ENCODE data around the gene POU2F3.

Gene POU2F3

DNA sequence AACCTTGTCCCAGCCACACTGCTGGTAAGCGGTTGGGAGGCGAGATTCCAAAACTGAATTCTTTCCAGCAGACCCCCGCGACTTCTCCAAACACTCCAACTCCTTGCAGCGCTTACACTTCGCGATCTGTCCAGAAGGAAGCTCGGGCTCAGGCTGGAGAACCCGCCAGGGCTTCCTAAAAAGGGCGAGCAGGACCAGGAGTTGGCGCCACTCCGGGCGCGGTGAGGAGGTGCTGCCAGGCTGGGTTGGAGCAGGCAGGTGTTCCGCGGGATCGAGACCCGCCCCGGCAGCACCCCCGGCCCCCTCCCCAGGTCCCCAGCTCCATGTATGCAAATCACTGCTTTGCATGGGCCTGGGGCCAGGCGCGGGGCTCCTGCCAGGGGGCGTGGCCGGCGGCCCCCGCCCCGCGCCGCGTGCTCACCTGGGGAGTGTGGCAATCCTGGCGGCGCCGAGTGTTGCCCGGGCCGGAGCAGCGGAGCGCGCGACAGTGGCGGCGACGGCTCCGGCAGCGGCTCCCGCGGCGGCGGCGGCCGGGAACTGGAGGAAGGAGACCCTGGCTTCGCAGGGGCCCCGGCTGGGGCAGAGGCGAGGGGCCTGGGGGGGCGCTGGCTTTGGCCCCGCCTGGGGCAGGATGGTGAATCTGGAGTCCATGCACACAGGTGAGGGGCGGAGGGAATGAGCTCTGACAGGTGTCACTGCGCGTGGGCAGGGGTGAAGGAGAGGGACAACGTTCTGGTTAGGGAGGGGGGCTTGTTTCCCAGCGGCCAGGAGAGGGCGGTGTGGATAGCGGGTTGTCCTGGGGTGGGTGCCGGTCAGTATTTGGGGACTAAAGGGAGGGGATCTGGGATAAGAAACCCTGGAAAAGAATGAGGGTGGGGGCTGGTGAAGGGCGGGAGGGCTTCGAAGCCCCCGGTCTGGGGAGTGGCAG, at the start of gene POU2F3:
Gene POU2F3 (plus strand): TSS at position 428 of the 928 bp plus-strand sequence. CDS start 204 bp downstream, at position 632.
- TF ChIP-seq GATA1 (IDR thresholded peaks at IDR 0.05; ENCODE audit: low read depth, low read length) (no peak), POLR2A (IDR thresholded peaks at IDR 0.05; ENCODE audit: low read length) (no peak)
- DNase-seq = no peak

DNA sequence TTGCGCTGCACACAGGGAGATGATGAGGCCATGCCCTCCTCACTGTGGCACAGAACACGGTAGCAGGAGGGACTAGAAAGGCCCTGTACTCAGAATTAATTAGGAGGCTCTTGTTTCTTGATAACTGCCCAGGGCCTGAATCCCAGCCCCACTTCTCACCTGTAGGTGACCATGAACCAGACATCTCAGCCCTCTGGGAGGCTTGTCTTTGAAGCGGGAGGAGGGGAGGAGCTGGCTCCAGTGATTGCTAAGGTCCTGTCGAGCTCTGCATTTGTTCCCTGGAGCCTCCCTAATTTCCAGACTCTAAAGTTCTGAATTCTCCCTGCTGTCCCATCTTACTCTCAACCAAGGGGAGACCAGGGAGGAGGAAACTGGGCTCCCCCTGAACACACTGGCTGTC, 48.9 kb upstream of the POU2F3 start:
- no peak for TF ChIP-seq POLR2A (IDR thresholded peaks at IDR 0.05; ENCODE audit: low read length)
- TF ChIP-seq GATA1 (IDR thresholded peaks at IDR 0.05; ENCODE audit: low read depth, low read length) = no peak
- no peak for DNase-seq

DNA sequence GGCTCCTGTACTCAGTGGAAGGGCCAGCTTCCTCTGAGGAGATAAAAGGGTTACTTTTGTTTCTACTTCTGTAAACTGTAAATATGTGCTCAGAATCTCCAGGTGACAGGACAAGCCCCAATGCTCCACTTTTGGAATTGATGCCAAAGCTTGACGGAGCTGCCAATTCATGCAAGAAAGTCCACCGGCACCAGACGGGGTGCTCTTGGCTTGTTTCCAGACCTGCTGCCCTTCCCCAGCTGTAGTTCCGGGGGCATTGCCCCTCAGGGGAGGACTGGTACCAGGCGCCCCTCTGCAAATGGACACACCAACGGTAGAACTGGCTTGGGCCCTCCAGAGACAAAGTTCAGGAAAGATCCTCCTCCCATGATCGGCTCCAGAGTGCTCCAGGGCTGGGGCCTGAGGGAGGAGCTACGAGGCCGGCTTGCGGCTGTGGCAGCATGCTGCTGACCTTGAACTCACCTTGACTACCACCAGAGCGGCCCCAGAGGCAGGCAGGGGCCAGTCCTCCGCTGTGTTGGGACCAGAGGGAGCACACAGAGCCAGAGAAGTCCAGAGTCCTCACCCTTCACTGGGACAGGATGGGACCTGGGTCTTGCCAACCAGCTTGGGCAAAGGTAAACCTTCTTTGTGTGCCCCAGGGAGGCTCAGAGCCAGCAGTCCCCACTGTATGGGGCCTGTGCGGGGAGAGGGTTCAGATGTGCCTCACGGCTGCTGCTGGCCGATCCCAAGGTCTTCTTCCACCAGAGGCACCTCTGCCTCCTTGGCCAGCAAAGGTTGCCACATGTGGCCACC, 46.9 kb upstream of the POU2F3 start:
- no peak for DNase-seq
- TF ChIP-seq GATA1 (IDR thresholded peaks at IDR 0.05; ENCODE audit: low read depth, low read length) (no peak), POLR2A (IDR thresholded peaks at IDR 0.05; ENCODE audit: low read length) (no peak)

GRCh38 chr11:120194166-120194565, 45.8 kb upstream of the POU2F3 start:
- TF ChIP-seq POLR2A (IDR thresholded peaks at IDR 0.05; ENCODE audit: low read length) (no peak), GATA1 (IDR thresholded peaks at IDR 0.05; ENCODE audit: low read depth, low read length) (no peak)
- DNase-seq = no peak

GRCh38 chr11:120195601-120196320, 44.2 kb upstream of the POU2F3 start:
- TF ChIP-seq GATA1 (IDR thresholded peaks at IDR 0.05; ENCODE audit: low read depth, low read length) (no peak), POLR2A (IDR thresholded peaks at IDR 0.05; ENCODE audit: low read length) (no peak)
- DNase-seq = no peak

- no peak for DNase-seq
- no peak for TF ChIP-seq GATA1 (IDR thresholded peaks at IDR 0.05; ENCODE audit: low read depth, low read length)
- no peak for TF ChIP-seq POLR2A (IDR thresholded peaks at IDR 0.05; ENCODE audit: low read length)
Observed at GRCh38 chr11:120196826-120197225, 43.1 kb upstream of the POU2F3 start.

DNA sequence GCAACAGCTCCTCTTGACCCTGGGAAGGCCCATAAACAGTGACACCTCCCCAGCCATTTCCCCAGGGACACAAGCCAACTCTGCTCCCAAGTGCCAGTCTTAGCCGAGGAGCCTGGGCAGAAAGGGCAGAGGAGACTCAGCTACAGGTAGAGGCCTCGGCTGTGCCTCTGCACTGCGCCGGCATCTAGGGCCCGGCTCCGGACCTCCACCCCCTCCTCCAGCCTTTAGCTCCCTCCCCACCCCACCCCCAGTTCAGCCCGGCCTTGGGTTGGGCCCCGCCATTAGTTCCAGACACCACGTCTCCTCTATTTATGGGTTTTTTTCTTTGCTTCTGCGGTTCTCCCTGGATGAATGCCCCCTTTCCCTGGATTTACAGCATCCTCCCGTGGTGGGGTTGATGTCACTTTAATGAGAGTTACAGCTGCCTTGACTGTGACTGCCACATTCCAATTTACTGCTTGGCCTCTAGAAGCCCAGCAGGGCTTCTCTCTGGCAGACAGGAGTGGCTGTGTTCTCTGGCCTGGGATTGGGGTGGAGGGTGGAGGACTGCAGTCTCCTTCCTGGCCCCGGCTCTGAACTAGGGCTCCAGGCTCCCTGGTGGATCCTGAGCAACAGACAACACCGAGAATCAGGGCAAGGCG, 42.6 kb upstream of the POU2F3 start:
- no peak for DNase-seq

DNA sequence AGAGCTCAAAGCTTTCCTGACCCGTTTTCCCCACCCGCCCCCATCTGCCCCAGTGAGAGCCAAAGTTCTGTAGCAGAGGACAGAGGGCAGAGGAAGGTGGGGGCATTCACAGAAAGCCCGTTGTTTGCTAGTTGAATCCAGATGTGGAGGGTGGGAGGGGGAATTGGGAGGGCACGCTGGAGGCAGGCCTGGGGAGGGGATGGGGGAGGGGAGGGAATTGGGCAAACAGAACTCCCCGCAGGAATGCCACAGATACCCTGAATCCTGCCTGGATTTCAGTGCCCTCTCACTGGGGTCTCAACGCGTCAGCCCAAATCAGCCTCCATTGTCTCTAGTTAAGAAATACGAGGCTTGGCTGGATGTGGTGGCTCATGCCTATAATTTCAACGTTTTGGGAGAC, 42.0 kb upstream of the POU2F3 start:
- no peak for TF ChIP-seq GATA1 (IDR thresholded peaks at IDR 0.05; ENCODE audit: low read depth, low read length)
- TF ChIP-seq POLR2A (IDR thresholded peaks at IDR 0.05; ENCODE audit: low read length) = no peak
- DNase-seq = no peak

More for the DNA sequence above, 42.6 kb upstream of the POU2F3 start:
- TF ChIP-seq GATA1 (IDR thresholded peaks at IDR 0.05; ENCODE audit: low read depth, low read length) = no peak
- TF ChIP-seq POLR2A (IDR thresholded peaks at IDR 0.05; ENCODE audit: low read length) = no peak

DNA sequence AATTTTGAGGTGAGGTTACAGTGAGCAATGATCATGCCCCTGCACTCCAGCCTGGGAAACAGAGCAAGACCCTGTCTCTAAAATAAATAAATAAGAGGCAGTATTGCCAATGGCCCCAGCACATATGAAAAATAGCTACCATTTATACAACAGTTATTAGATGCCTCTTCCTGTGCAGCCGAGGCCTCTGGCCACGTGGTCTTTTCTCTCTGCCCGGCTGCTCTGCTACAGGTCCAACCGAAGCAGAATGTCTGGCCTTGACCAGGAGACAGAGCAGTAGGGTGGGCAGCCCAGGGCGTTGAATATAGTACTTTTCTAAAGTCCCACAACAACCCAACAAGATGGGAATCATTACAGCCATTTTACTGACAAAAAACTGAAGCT, 41.5 kb upstream of the POU2F3 start:
- no peak for DNase-seq
- no peak for TF ChIP-seq POLR2A (IDR thresholded peaks at IDR 0.05; ENCODE audit: low read length)
- no peak for TF ChIP-seq GATA1 (IDR thresholded peaks at IDR 0.05; ENCODE audit: low read depth, low read length)

DNA sequence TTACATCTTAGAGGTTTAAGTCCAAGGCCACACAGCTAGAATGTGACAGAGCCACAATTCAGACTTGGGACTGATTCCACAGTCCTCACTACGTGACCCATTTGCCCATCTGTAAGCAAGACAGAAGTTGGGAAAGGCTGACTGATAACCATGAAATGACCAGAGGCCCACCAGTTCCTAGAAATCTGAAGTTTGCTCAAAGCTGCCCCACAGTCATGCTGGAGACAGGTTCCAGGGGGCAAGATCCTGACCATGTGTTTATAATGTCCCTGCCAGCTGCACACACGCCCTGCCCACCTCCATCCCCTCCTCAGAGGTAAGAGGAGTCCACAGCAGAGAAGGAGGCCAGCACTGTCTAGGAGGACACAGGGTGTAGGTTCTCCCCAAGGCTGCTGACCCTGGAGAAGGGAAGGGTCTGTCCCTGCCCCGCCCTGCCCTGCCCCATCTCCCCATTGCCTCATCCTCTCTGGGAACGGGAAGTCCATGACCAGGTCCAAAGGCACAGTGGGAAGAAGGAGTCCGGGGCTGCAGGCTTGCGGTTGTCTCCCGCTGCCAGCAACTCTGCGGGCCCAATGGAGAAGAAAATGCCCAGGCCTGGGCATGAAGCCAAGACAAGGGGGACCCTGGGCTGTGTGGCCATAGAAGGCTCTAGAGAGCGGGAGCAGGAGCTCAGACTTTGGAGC, 41.0 kb upstream of the POU2F3 start:
- TF ChIP-seq POLR2A (IDR thresholded peaks at IDR 0.05; ENCODE audit: low read length) = no peak
- no peak for TF ChIP-seq GATA1 (IDR thresholded peaks at IDR 0.05; ENCODE audit: low read depth, low read length)
- no peak for DNase-seq

DNA sequence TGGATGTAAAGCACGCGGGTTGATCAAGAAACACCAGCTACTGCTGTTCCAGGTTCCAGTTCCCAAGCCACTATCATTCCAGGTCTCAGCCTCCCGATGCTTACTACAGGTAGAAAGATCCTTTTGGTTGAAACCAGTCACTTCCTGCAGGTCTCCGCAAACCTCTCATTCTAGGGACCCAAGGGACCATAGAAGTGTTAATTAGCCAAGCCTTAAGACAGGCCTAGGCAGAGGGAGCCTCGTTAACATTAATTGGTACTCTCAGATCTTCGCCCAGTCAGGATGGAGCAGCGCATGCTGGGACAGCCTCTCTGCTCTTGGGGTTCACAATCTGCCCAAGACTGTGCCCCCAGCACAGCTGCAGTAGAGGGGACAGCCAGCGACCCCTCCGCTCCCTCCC, 40.3 kb upstream of the POU2F3 start:
- TF ChIP-seq POLR2A (IDR thresholded peaks at IDR 0.05; ENCODE audit: low read length) (no peak), GATA1 (IDR thresholded peaks at IDR 0.05; ENCODE audit: low read depth, low read length) (no peak)
- no peak for DNase-seq

- TF ChIP-seq POLR2A (IDR thresholded peaks at IDR 0.05; ENCODE audit: low read length) = no peak
- no peak for TF ChIP-seq GATA1 (IDR thresholded peaks at IDR 0.05; ENCODE audit: low read depth, low read length)
- DNase-seq = no peak
Observed at GRCh38 chr11:120200677-120201076, 39.3 kb upstream of the POU2F3 start.

GRCh38 chr11:120201653-120202052, 38.3 kb upstream of the POU2F3 start:
- DNase-seq = no peak
- TF ChIP-seq POLR2A (IDR thresholded peaks at IDR 0.05; ENCODE audit: low read length) (no peak), GATA1 (IDR thresholded peaks at IDR 0.05; ENCODE audit: low read depth, low read length) (no peak)

Data from erythroblast (primary cell).